Measurements from ENCODE around the gene NOTCH1.
A peak's percentile ranks its signal among the peaks of the same experiment; 100 is the strongest.

The NOTCH1 gene

GRCh38 chr9:136483589-136484152, 62.2 kb downstream of the NOTCH1 start (continued):
- TF ChIP-seq PRDM2 (tag by site-specific recombination; IDR thresholded peaks at IDR 0.05; ENCODE audit: borderline replicate concordance) (no peak), ZNF654 (tag by site-specific recombination; IDR thresholded peaks at IDR 0.05; ENCODE audit: low read depth) (no peak), SCRT2 (tag by site-specific recombination; IDR thresholded peaks at IDR 0.05) (no peak), ZBTB10 (tag by site-specific recombination; IDR thresholded peaks at IDR 0.05) (no peak), ZNF837 (tag by site-specific recombination; IDR thresholded peaks at IDR 0.05) (no peak), ZNF10 (tag by site-specific recombination; IDR thresholded peaks at IDR 0.05) (no peak), ZNF175 (tag by site-specific recombination; IDR thresholded peaks at IDR 0.05) (no peak), ZBTB44 (tag by site-specific recombination; IDR thresholded peaks at IDR 0.05) (no peak), ZNF501 (tag by site-specific recombination; IDR thresholded peaks at IDR 0.05) (peak; percentile 36; the same call in 1 of the 2 replicates), AEBP2 (tag by site-specific recombination; IDR thresholded peaks at IDR 0.05; ENCODE audit: borderline replicate concordance) (no peak), TSHZ1 (tag by site-specific recombination; IDR thresholded peaks at IDR 0.05; ENCODE audit: borderline replicate concordance) (no peak), BCL11A (tag by site-specific recombination; IDR thresholded peaks at IDR 0.05; ENCODE audit: low read depth) (no peak), ZNF148 (tag by site-specific recombination; IDR thresholded peaks at IDR 0.05; ENCODE audit: borderline replicate concordance) (no peak), KLF17 (tag by site-specific recombination; IDR thresholded peaks at IDR 0.05) (0 out of 2 replicates have a peak, but pooled peaks have one; percentile 41), ZNF544 (tag by site-specific recombination; IDR thresholded peaks at IDR 0.05) (no peak), ZNF18 (tag by site-specific recombination; IDR thresholded peaks at IDR 0.05) (no peak), BCL11B (tag by site-specific recombination; IDR thresholded peaks at IDR 0.05; ENCODE audit: low read depth) (no peak)
